Fibroblast of skin of right quadriceps (primary cell): ENCODE results near the gene KIF22.
"Not testable (repeated sequence)": the region's sequence is repeated elsewhere in the genome, so short reads cannot be mapped to it uniquely, and the experiment has no call there.

Experiments used
- DNase-seq: peaks from one replicate; pipeline ENCODE4 v3.0.0-alpha.2; 2013

KIF22 gene

GRCh38 chr16:29815793-29816693 is 25.5 kb downstream of the KIF22 start, which contains the start of gene PAGR1:
Gene PAGR1 (plus strand): TSS chr16:29816152. CDS start chr16:29816526, 374 bp downstream.
- DNase-seq, result peak; percentile 99

- peak; percentile 42 for DNase-seq
These were observed 26.3 kb downstream of the KIF22 start for GRCh38 chr16:29816694-29817441.

GRCh38 chr16:29818082-29818481 is 27.5 kb downstream of the KIF22 start:
- no peak for DNase-seq

- DNase-seq, result no peak
These were observed 29.0 kb downstream of the KIF22 start for GRCh38 chr16:29819506-29819905.

- DNase-seq, result peak; percentile 69
These were observed 29.7 kb downstream of the KIF22 start, which contains the start of gene MVP for GRCh38 chr16:29820271-29820701. Gene MVP (plus strand): TSS chr16:29820462. CDS start chr16:29830550, 10,088 bp downstream.

GRCh38 chr16:29820730-29821642 is 30.4 kb downstream of the KIF22 start:
- no peak for DNase-seq

- peak; percentile 82 for DNase-seq
These were observed 31.1 kb downstream of the KIF22 start for GRCh38 chr16:29821643-29822115.

GRCh38 chr16:29824589-29825144 is 34.1 kb downstream of the KIF22 start:
- peak; percentile 79 for DNase-seq

- DNase-seq, result peak; percentile 80
These were observed 34.8 kb downstream of the KIF22 start for GRCh38 chr16:29825145-29826044.

GRCh38 chr16:29826342-29826695 is 35.8 kb downstream of the KIF22 start:
- DNase-seq, result no peak

GRCh38 chr16:29830774-29831173 is 40.2 kb downstream of the KIF22 start:
- no peak for DNase-seq

- no peak for DNase-seq
These were observed 40.9 kb downstream of the KIF22 start for GRCh38 chr16:29831490-29831889.

GRCh38 chr16:29833219-29833618 is 42.7 kb downstream of the KIF22 start:
- DNase-seq, result not testable (repeated sequence)

GRCh38 chr16:29834079-29834478 is 43.5 kb downstream of the KIF22 start:
- no peak for DNase-seq

- DNase-seq, result no peak
These were observed 45.4 kb downstream of the KIF22 start for GRCh38 chr16:29835926-29836325.

GRCh38 chr16:29836623-29837022 is 46.1 kb downstream of the KIF22 start:
- no peak for DNase-seq

- DNase-seq, result no peak
These were observed 47.3 kb downstream of the KIF22 start for GRCh38 chr16:29837841-29838240.

- no peak for DNase-seq
These were observed 49.3 kb downstream of the KIF22 start for GRCh38 chr16:29839822-29840221.

GRCh38 chr16:29840240-29840639 is 49.7 kb downstream of the KIF22 start:
- DNase-seq, result no peak

- no peak for DNase-seq
These were observed 51.1 kb downstream of the KIF22 start for GRCh38 chr16:29841631-29842030.

GRCh38 chr16:29842732-29843346 is 52.3 kb downstream of the KIF22 start:
- DNase-seq, result no peak
